Measurements from ENCODE around the gene CEACAM3.

CEACAM3 gene

GRCh38 chr19:41847351-41848105, 51.1 kb downstream of the CEACAM3 start:
- DNase-seq = no peak

DNA sequence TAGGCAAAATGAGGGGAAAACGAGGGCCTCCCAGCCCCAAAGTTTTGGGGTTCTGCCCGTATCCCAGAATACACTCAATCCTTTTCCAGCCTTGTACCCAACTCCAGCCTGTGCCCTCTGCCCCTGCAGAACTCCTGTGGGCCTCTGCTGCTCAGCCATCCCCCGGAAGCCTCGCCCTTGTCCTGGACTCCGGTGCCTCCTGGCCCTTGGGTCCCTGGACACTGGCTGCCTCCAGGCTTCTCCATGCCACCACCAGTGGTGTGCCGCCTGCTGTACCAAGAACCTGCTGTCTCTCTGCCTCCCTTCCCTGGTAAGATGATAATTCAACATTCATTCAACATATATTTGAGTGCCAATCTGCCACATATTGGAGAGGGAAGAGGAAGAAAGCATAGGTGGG, 52.3 kb downstream of the CEACAM3 start:
- DNase-seq = no peak

GRCh38 chr19:41849067-41849466, 52.7 kb downstream of the CEACAM3 start:
- DNase-seq = no peak

DNA sequence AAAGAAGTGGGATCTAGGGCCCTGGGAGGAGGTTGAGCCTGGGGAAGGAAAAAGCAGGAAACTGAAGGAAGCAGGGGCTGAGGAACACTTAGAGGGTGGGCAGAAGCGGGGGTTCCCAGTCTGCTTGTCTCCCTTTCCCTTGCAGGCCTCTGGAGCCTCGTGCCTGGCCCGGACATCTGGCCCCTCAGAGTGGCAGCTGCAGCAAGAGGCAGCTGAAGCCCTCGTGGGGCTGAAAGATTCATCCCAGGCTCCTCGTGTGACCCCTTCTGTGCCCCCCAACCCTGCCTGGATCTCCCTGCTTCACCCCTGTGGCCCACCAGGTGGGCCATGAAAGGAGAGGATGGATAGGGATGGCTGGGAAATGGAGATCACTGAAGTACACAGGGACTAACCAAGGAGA, 54.0 kb downstream of the CEACAM3 start:
- no peak for DNase-seq

DNA sequence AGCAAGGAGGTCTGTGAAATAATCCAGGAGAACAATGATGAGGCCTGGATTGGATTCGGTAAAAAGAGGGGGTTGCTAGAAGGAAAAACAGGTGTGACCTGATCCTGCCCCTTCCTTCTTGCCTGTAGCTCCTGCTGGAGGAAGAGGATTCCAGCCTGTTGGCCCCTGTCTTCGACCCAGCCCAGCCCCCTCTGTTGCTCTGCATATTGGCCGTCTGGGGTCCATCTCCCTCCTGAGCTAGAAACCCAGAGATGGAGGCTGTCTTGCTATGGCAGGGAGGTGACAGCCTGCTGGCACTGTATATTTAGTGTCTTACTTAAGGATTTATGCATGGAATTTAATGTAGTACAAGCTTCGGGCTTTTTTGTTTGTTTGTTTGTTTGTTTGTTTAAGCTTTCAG, 55.1 kb downstream of the CEACAM3 start:
- DNase-seq = no peak

GRCh38 chr19:41853344-41853743, 57.0 kb downstream of the CEACAM3 start:
- DNase-seq = no peak

- no peak for DNase-seq
These were observed 57.4 kb downstream of the CEACAM3 start for GRCh38 chr19:41853768-41854167.

GRCh38 chr19:41859213-41859617, 62.8 kb downstream of the CEACAM3 start:
- no peak for DNase-seq

- peak; percentile 90 for DNase-seq
These were observed 63.4 kb downstream of the CEACAM3 start, which contains the start of gene RPS19 for GRCh38 chr19:41859618-41860418. Gene RPS19 (plus strand): TSS chr19:41860255. CDS start chr19:41860775, 520 bp downstream.

DNA sequence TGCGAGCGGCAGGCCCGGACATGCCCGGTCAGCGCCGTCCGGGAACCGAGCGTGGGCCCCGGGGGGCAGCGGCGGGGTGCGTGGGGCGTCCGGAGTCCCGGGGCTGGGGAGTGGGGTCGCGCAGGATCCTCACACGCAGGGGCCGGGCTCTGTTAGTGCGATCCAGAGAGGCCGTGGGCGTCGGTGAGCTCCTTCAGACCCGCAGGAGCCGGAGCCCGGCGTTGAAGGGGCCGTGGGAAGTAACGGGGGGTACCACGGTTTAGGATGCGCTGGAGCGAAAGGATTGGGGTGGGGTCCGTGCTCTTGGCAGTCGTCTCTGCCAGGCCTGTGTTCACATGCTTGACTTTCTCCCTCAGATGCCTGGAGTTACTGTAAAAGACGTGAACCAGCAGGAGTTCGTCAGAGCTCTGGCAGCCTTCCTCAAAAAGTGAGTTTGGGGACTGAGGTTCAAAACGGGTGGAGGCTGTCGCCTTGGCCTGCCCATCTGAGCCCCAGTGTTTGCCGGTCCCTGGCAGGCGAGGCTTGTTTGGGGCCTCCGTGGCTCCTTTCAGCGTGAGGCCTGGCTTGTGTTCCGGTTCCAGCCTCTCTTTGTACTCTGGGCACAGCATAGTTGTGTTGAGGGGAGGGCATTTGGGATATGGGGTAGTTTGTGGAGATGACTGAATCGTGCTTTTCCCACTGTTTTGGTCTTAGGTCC, 64.2 kb downstream of the CEACAM3 start:
- DNase-seq = no peak

Data from SHP77 treated with DMSO at 0.1 percent for 48 hours (cell line).